A204.1 (cell line): ENCODE measurements around the gene EPHA1.

Experiments
- FAIRE-seq: peaks from 2 replicates; lab custom pipeline; 2012; peaks lifted over from hg19 to GRCh38; lab: Jason Lieb, UNC

The EPHA1 gene

GRCh38 chr7:143408686-143409561, at the start of gene EPHA1:
EPHA1 (minus strand) TSS chr7:143408856; CDS start chr7:143408805, 51 bp downstream.
- no peak for FAIRE-seq

- no peak for FAIRE-seq
Measured at GRCh38 chr7:143458263-143458662, 49.6 kb upstream of the EPHA1 start.

GRCh38 chr7:143456992-143457793, 48.5 kb upstream of the EPHA1 start:
- FAIRE-seq, result no peak

- no peak for FAIRE-seq
Measured at GRCh38 chr7:143455942-143456341, 47.3 kb upstream of the EPHA1 start.

GRCh38 chr7:143455491-143455890, 46.8 kb upstream of the EPHA1 start:
- FAIRE-seq, result no peak

- no peak for FAIRE-seq
Measured at GRCh38 chr7:143454091-143454680, 45.5 kb upstream of the EPHA1 start.

GRCh38 chr7:143452495-143452894, 43.8 kb upstream of the EPHA1 start:
- no peak for FAIRE-seq

- FAIRE-seq, result no peak
Measured at GRCh38 chr7:143451746-143452145, 43.1 kb upstream of the EPHA1 start.

- no peak for FAIRE-seq
Measured at GRCh38 chr7:143451122-143451521, 42.5 kb upstream of the EPHA1 start.

- no peak for FAIRE-seq
Measured at GRCh38 chr7:143449793-143450192, 41.1 kb upstream of the EPHA1 start.

- FAIRE-seq, result no peak
Measured at GRCh38 chr7:143448429-143448828, 39.8 kb upstream of the EPHA1 start.

- no peak for FAIRE-seq
Measured at GRCh38 chr7:143447466-143447865, 38.8 kb upstream of the EPHA1 start.

- no peak for FAIRE-seq
Measured at GRCh38 chr7:143444785-143445184, 36.1 kb upstream of the EPHA1 start.

- no peak for FAIRE-seq
Measured at GRCh38 chr7:143444063-143444782, 35.6 kb upstream of the EPHA1 start.

- FAIRE-seq, result no peak
Measured at GRCh38 chr7:143443153-143443552, 34.5 kb upstream of the EPHA1 start, which contains the start of gene TAS2R60. TAS2R60 (plus strand) TSS chr7:143443453; CDS start chr7:143443453, 0 bp downstream.

- no peak for FAIRE-seq
Measured at GRCh38 chr7:143439866-143440265, 31.2 kb upstream of the EPHA1 start.

- FAIRE-seq, result no peak
Measured at GRCh38 chr7:143437578-143437977, 28.9 kb upstream of the EPHA1 start.

GRCh38 chr7:143436325-143436946, 27.8 kb upstream of the EPHA1 start:
- FAIRE-seq, result no peak

GRCh38 chr7:143435266-143435665, 26.6 kb upstream of the EPHA1 start:
- no peak for FAIRE-seq

GRCh38 chr7:143434660-143435059, 26.0 kb upstream of the EPHA1 start:
- no peak for FAIRE-seq

GRCh38 chr7:143433759-143434158, 25.1 kb upstream of the EPHA1 start:
- no peak for FAIRE-seq

- no peak for FAIRE-seq
Measured at GRCh38 chr7:143431109-143431508, 22.5 kb upstream of the EPHA1 start.
